ENCODE results near the gene EML6.

Gene EML6

GRCh38 chr2:54914637-54915036 is 191.2 kb downstream of the EML6 start:
- DNase-seq (ENCODE audit: low read depth): no peak

GRCh38 chr2:54915101-54915500 is 191.6 kb downstream of the EML6 start:
- DNase-seq (ENCODE audit: low read depth): no peak

- DNase-seq (ENCODE audit: low read depth): no peak
Measured at GRCh38 chr2:54916637-54917036, 193.2 kb downstream of the EML6 start.

- no peak for DNase-seq (ENCODE audit: low read depth)
Measured at GRCh38 chr2:54918647-54919280, 195.3 kb downstream of the EML6 start.

GRCh38 chr2:54920660-54921059 is 197.2 kb downstream of the EML6 start:
- no peak for DNase-seq (ENCODE audit: low read depth)

- DNase-seq (ENCODE audit: low read depth): no peak
Measured at GRCh38 chr2:54924121-54924520, 200.7 kb downstream of the EML6 start.

- DNase-seq (ENCODE audit: low read depth): no peak
Measured at GRCh38 chr2:54925022-54925421, 201.6 kb downstream of the EML6 start.

- no peak for DNase-seq (ENCODE audit: low read depth)
Measured at GRCh38 chr2:54927085-54927750, 203.8 kb downstream of the EML6 start.

- DNase-seq (ENCODE audit: low read depth): no peak
Measured at GRCh38 chr2:54927751-54928615, 204.5 kb downstream of the EML6 start.

GRCh38 chr2:54928719-54929118 is 205.3 kb downstream of the EML6 start:
- no peak for DNase-seq (ENCODE audit: low read depth)

GRCh38 chr2:54931473-54931872 is 208.0 kb downstream of the EML6 start:
- DNase-seq (ENCODE audit: low read depth): no peak

GRCh38 chr2:54935389-54935788 is 211.9 kb downstream of the EML6 start:
- DNase-seq (ENCODE audit: low read depth): no peak

- no peak for DNase-seq (ENCODE audit: low read depth)
Measured at GRCh38 chr2:54936766-54937165, 213.3 kb downstream of the EML6 start.

GRCh38 chr2:54939446-54940118 is 216.1 kb downstream of the EML6 start:
- no peak for DNase-seq (ENCODE audit: low read depth)

GRCh38 chr2:54940723-54941122 is 217.3 kb downstream of the EML6 start:
- no peak for DNase-seq (ENCODE audit: low read depth)

GRCh38 chr2:54941248-54941984 is 218.0 kb downstream of the EML6 start:
- no peak for DNase-seq (ENCODE audit: low read depth)

- DNase-seq (ENCODE audit: low read depth): no peak
Measured at GRCh38 chr2:54942373-54942772, 218.9 kb downstream of the EML6 start.

- no peak for DNase-seq (ENCODE audit: low read depth)
Measured at GRCh38 chr2:54944724-54945326, 221.4 kb downstream of the EML6 start.

GRCh38 chr2:54945391-54946219 is 222.1 kb downstream of the EML6 start:
- DNase-seq (ENCODE audit: low read depth): no peak

- no peak for DNase-seq (ENCODE audit: low read depth)
Measured at GRCh38 chr2:54946220-54946805, 222.9 kb downstream of the EML6 start.

All from CMK (cell line).